A549 (cell line): ENCODE measurements around the gene CCR2. TPM values are rescaled to one million over a fixed set of nuclear protein-coding genes. Genes with fewer than 3 reads are reported as not detected.

Source experiments
- ATAC-seq, 2 experiments: fragments of 200-7000 bp in 1 of 2; fragments of >200 bp in 1 of 2; cut with Nextera tagmentation in 1 of 2; cut with Tn5 transposase in 1 of 2; 3 replicates each; pipeline versions ENCODE4 v1.8.0 to v1.9.1; 2018 to 2020; ENCODE audit warnings: mild to moderate bottlenecking in 1 of 2, moderate library complexity in 1 of 2
- CTCF ChIA-PET: fragments of 300-600 bp; sonication (Branson Sonifier 250); formaldehyde crosslinking; extraction: SDS; loops from one replicate; lab custom pipeline; 2021; ENCODE audit warnings: antibody characterized with exemption, inconsistent platforms; lab: Yijun Ruan, JAX
- POLR2A ChIA-PET: fragments of 350-600 bp; formaldehyde crosslinking; extraction: SDS; loops from one replicate; lab custom pipeline; 2021; ENCODE audit warnings: antibody characterized with exemption, inconsistent platforms; lab: Yijun Ruan, JAX
- DNase-seq, 2 experiments: peaks; one replicate each; pipeline versions ENCODE4 v3.0.0 to v3.0.0-alpha.2; 2011 to 2016; ENCODE audit warnings: low read depth in 1 of 2, low spot score in 1 of 2
- FAIRE-seq: peaks from 2 replicates; lab custom pipeline; 2011; peaks lifted over from hg19 to GRCh38; lab: Jason Lieb, UNC
- H3K27ac ChIP-seq, 2 experiments: fragments of >200 bp; sonication (Bioruptor Twin); formaldehyde crosslinking; 3 replicates each; pipeline ENCODE4 v1.5.1; 2016 to 2017
- H3K4me1 ChIP-seq: fragments of >200 bp; sonication (Bioruptor Twin); formaldehyde crosslinking; 3 replicates; pipeline ENCODE4 v1.6.1; 2016
- H3K4me2 ChIP-seq: fragments of >200 bp; sonication (Bioruptor Twin); formaldehyde crosslinking; 3 replicates; pipeline ENCODE4 v1.6.1; 2016
- H3K4me3 ChIP-seq: fragments of >200 bp; sonication (Bioruptor Twin); formaldehyde crosslinking; 3 replicates; pipeline ENCODE4 v1.5.1; 2016
- H3K9me3 ChIP-seq: fragments of >200 bp; sonication (Bioruptor Twin); formaldehyde crosslinking; 3 replicates; pipeline ENCODE4 v1.6.1; 2016
- BHLHE40 ChIP-seq: IDR thresholded peaks from 2 replicates; pipeline ENCODE4 v1.6.1; 2012; ENCODE audit warnings: low read depth, low read length, inconsistent platforms
- CBX8 ChIP-seq: fragments of 200-600 bp; sonication (generic); IDR thresholded peaks from 2 replicates; pipeline ENCODE4 v1.6.1; 2016
- CHD4 ChIP-seq: fragments of 200-600 bp; sonication (generic); IDR thresholded peaks from 2 replicates; pipeline ENCODE4 v1.6.1; 2016; ENCODE audit warnings: antibody characterized with exemption, mild to moderate bottlenecking, borderline replicate concordance
- ESRRA ChIP-seq: fragments of 150-350 bp; IDR thresholded peaks from 2 replicates; pipeline ENCODE4 v1.6.1; 2014; ENCODE audit warnings: mild to moderate bottlenecking, low read length, borderline replicate concordance
- HDAC2 ChIP-seq: fragments of 200-600 bp; sonication (generic); IDR thresholded peaks from 2 replicates; pipeline ENCODE4 v1.6.1; 2016
- HEYL ChIP-seq: fragments of 250-450 bp; sonication (Bioruptor Pico); IDR thresholded peaks from 2 replicates; pipeline ENCODE4 v1.8.0; 2021; ENCODE audit warnings: mild to moderate bottlenecking, moderate library complexity
- JUNB ChIP-seq: fragments of >200 bp; sonication (Bioruptor Twin); formaldehyde crosslinking; IDR thresholded peaks from 2 replicates; pipeline ENCODE4 v1.6.1; 2016
- KDM1A ChIP-seq: fragments of 200-600 bp; sonication (generic); IDR thresholded peaks from 2 replicates; pipeline ENCODE4 v1.6.1; 2016; ENCODE audit warnings: low read depth, mild to moderate bottlenecking
- KDM5A ChIP-seq: fragments of 200-600 bp; sonication (generic); IDR thresholded peaks from 2 replicates; pipeline ENCODE4 v1.6.1; 2016; ENCODE audit warnings: antibody characterized with exemption, mild to moderate bottlenecking
- MAFK ChIP-seq: fragments of 450-650 bp; IDR thresholded peaks from 2 replicates; pipeline ENCODE4 v1.6.1; 2014; ENCODE audit not compliant: partially characterized antibody
- MAZ ChIP-seq: fragments of 150-350 bp; IDR thresholded peaks from 2 replicates; pipeline ENCODE4 v1.6.1; 2014; ENCODE audit warnings: antibody characterized with exemption, low read depth, low read length, borderline replicate concordance
- NFE2L2 ChIP-seq: fragments of 150-350 bp; conservative IDR thresholded peaks from 2 replicates; pipeline ENCODE4 v1.6.1; 2014; ENCODE audit warnings: low read length
- POLR2AphosphoS2 ChIP-seq: conservative IDR thresholded peaks from 2 replicates; pipeline ENCODE4 v1.6.1; 2012; ENCODE audit warnings: low read length, improper control_type of control experiment, inconsistent platforms
- RAD21 ChIP-seq, 2 experiments: fragments of >200 bp in 1 of 2; sonication (Bioruptor Twin) in 1 of 2; formaldehyde crosslinking in 1 of 2; IDR thresholded peaks in 1 of 2; conservative IDR thresholded peaks in 1 of 2; 2 replicates in 1 of 2; 3 replicates in 1 of 2; pipeline ENCODE4 v1.6.1; 2012 to 2018; ENCODE audit warnings: inconsistent platforms in 1 of 2
- RARB ChIP-seq: fragments of 250-450 bp; sonication (Bioruptor Pico); IDR thresholded peaks from 2 replicates; pipeline ENCODE4 v1.8.0; 2021; ENCODE audit warnings: mild to moderate bottlenecking, moderate library complexity
- RFX5 ChIP-seq: fragments of 450-650 bp; IDR thresholded peaks from 2 replicates; pipeline ENCODE4 v1.7.1; 2014; ENCODE audit warnings: antibody characterized with exemption, mild to moderate bottlenecking, moderate library complexity
- SMC3 ChIP-seq: fragments of >200 bp; sonication (Bioruptor Twin); formaldehyde crosslinking; IDR thresholded peaks from 3 replicates; pipeline ENCODE4 v1.6.1; 2018; ENCODE audit warnings: inconsistent platforms
- ZC3H11A ChIP-seq: fragments of 450-650 bp; IDR thresholded peaks from 2 replicates; pipeline ENCODE4 v1.6.1; 2014; ENCODE audit warnings: antibody characterized with exemption, mild to moderate bottlenecking
- ZNF302 ChIP-seq: fragments of 250-450 bp; sonication (Bioruptor Pico); IDR thresholded peaks from 2 replicates; pipeline ENCODE4 v1.9.0; 2021; ENCODE audit warnings: inconsistent platforms, mild to moderate bottlenecking, moderate library complexity
- WGBS: methylation state at CpG from one replicate; pipeline ENCODE4 v1.1.6; 2017; ENCODE audit errors: missing lambda C conversion rate; 5-methylcytosine and 5-hydroxymethylcytosine counted together
- polyA plus RNA-seq, 4 experiments: library from polyadenylated mRNA; depleted of rRNA in 3 of 4; stranded (reverse); fragments of >200 nt; fragmentation: RNase III in 1 of 4; extraction: RNeasy Plus Mini Kit Qiagen cat#74134 plus additional on column Dnase treatment in 1 of 4; gene quantifications; 2 replicates in 3 of 4; 3 replicates in 1 of 4; pipeline ENCODE4 v1.2.3, GENCODE V29; 2011 to 2017
- TF ChIP-seq, protein P1 (sequence below): fragments of >200 bp; sonication (Bioruptor Twin); formaldehyde crosslinking; IDR thresholded peaks from 3 replicates; pipeline ENCODE4 v1.5.1; 2016
- TF ChIP-seq, protein P2 (sequence below): fragments of 450-650 bp; IDR thresholded peaks from 2 replicates; pipeline ENCODE4 v1.6.1; 2014; ENCODE audit warnings: antibody characterized with exemption
- TF ChIP-seq, protein P3 (sequence below): fragments of >200 bp; sonication (Bioruptor Twin); formaldehyde crosslinking; IDR thresholded peaks from 3 replicates; pipeline ENCODE4 v1.6.1; 2016
- TF ChIP-seq, protein P4 (sequence below): fragments of 150-350 bp; IDR thresholded peaks from 2 replicates; pipeline ENCODE4 v1.6.1; 2014; ENCODE audit warnings: low read depth, mild to moderate bottlenecking, low read length
- TF ChIP-seq, protein P5 (sequence below): fragments of 200-600 bp; sonication (generic); IDR thresholded peaks from 2 replicates; pipeline ENCODE4 v1.6.1; 2016; ENCODE audit warnings: antibody characterized with exemption, mild to moderate bottlenecking, moderate library complexity

The CCR2 gene
- polyA plus RNA-seq, 2 of the 4 experiments (the other 2 are of a cell fraction), result not detected

DNA sequence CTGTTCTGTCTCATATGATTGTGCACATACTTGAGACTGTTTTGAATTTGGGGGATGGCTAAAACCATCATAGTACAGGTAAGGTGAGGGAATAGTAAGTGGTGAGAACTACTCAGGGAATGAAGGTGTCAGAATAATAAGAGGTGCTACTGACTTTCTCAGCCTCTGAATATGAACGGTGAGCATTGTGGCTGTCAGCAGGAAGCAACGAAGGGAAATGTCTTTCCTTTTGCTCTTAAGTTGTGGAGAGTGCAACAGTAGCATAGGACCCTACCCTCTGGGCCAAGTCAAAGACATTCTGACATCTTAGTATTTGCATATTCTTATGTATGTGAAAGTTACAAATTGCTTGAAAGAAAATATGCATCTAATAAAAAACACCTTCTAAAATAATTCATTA, 21.9 kb downstream of the CCR2 start:
- FAIRE-seq, result no peak
- CTCF ChIA-PET, result no interaction called here

DNA sequence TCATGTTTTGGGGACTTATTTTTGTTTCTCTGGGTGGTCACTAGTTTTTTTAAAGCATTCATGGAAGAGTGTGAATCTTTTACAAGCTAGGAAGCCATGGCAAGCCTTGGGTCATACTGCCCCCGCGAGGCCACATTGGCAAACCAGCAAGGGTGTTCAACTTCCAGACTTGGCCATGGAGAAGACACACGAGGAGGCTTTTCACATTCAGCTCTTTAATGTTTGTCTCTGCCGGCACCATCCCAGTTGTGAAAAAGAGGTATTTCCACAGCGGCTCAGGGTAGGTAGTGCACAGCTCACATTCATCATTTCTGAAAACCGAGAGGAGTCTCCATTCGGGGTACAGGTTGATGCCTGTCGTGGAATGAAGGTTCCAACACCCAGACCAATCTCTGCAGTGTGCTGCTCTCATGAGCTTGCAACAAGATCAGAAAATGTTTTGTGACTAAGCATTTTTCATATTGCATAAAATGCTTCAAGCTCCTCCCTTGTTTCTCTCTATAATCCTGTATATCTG, 24.6 kb downstream of the CCR2 start:
- H3K4me1 ChIP-seq, result no peaks in the 10 kb centered on the region
- 14% methylated on average over 8 of the region's 8 CpGs for WGBS
- FAIRE-seq (no peak), DNase-seq (peak; percentile 45 to 56), ATAC-seq (peak; percentile 80 to 87; a peak in 5 of 6 replicates)
- H3K27ac ChIP-seq, result no peak overlapping the region
- 0 out of 3 replicates have a peak overlapping the region, but pooled peaks have one; percentile 25 for H3K4me2 ChIP-seq
- H3K4me3 ChIP-seq, result no peak overlapping the region
- TF ChIP-seq RAD21 (conservative IDR thresholded peaks at IDR 0.05 in 1 of 2, IDR thresholded peaks at IDR 0.05 in 1 of 2) (peak; percentile 68 to 78), RFX5 (no peak), SMC3 (peak; percentile 36; the same call in 2 of the 3 replicates), CHD4 (no peak)
- TF ChIP-seq, protein P1, sequence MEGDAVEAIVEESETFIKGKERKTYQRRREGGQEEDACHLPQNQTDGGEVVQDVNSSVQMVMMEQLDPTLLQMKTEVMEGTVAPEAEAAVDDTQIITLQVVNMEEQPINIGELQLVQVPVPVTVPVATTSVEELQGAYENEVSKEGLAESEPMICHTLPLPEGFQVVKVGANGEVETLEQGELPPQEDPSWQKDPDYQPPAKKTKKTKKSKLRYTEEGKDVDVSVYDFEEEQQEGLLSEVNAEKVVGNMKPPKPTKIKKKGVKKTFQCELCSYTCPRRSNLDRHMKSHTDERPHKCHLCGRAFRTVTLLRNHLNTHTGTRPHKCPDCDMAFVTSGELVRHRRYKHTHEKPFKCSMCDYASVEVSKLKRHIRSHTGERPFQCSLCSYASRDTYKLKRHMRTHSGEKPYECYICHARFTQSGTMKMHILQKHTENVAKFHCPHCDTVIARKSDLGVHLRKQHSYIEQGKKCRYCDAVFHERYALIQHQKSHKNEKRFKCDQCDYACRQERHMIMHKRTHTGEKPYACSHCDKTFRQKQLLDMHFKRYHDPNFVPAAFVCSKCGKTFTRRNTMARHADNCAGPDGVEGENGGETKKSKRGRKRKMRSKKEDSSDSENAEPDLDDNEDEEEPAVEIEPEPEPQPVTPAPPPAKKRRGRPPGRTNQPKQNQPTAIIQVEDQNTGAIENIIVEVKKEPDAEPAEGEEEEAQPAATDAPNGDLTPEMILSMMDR, result peak; percentile 63
- POLR2A ChIA-PET, result no interaction called here
- CTCF ChIA-PET, result interaction anchor here (0.6 to 2.0 kb wide), 26 partner anchors 8 to 1304 kb away, joined by 3 to 20 read pairs (median 3); partner anchors contain the start of gene CXCR6
- no peaks in the 10 kb centered on the region for H3K9me3 ChIP-seq

More for the DNA sequence above, 21.9 kb downstream of the CCR2 start:
- no peaks in the 10 kb centered on the region for H3K4me1 ChIP-seq
- POLR2A ChIA-PET, result no interaction called here
- H3K9me3 ChIP-seq, result no peaks in the 10 kb centered on the region
- WGBS, result 0% methylated on average over 2 of the region's 2 CpGs
- DNase-seq (no peak), ATAC-seq (no peak)
- no peak overlapping the region for H3K27ac ChIP-seq
- no peak overlapping the region for H3K4me2 ChIP-seq
- TF ChIP-seq CBX8 (no peak), ZC3H11A (no peak), RFX5 (no peak), HDAC2 (no peak), ZNF302 (CRISPR knock-in tag) (no peak), MAZ (no peak), BHLHE40 (no peak), KDM5A (no peak), NFE2L2 (no peak), JUNB (no peak)
- TF ChIP-seq, protein P2, sequence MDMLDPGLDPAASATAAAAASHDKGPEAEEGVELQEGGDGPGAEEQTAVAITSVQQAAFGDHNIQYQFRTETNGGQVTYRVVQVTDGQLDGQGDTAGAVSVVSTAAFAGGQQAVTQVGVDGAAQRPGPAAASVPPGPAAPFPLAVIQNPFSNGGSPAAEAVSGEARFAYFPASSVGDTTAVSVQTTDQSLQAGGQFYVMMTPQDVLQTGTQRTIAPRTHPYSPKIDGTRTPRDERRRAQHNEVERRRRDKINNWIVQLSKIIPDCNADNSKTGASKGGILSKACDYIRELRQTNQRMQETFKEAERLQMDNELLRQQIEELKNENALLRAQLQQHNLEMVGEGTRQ, result no peak
- TF ChIP-seq, protein P3, sequence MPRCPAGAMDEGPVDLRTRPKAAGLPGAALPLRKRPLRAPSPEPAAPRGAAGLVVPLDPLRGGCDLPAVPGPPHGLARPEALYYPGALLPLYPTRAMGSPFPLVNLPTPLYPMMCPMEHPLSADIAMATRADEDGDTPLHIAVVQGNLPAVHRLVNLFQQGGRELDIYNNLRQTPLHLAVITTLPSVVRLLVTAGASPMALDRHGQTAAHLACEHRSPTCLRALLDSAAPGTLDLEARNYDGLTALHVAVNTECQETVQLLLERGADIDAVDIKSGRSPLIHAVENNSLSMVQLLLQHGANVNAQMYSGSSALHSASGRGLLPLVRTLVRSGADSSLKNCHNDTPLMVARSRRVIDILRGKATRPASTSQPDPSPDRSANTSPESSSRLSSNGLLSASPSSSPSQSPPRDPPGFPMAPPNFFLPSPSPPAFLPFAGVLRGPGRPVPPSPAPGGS, result no peak
- H3K4me3 ChIP-seq, result no peak overlapping the region

DNA sequence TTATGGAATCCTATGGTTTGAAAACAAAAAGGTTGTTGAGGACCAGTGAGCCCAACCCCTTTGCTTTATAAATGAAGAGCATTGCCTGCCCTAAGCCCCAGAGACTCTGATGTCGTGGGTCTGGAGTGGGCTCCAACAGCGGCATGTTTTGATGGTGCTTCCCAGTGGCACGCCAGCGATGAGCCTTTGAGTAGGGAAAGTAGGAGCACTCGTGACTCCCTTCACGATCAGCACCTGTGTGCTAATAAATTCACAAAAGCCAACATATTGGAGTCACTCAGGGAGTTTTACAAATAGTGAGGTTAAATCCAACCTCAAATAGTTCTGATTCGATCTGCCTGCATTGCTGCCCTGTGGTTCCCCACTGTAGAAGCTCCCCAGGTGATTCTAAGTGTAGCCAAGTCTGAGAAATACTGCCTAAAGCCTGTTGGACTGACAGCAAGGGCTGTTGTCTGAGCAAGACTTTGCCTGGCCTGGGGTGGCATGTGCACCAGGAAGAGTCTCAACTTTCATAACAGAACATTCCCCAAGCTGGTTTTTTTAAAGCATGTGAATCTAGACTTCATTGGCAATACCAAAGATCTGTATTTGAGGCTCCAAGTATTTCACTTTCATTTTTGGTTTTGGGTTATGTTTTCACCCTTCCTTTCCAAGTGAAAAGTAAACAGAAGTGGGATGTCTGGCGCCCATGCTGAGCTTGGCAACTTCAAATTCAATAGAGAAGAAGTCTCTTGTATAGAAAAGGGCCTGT, 26.7 kb downstream of the CCR2 start:
- no peak for ATAC-seq
- Histone ChIP-seq H3K4me3 (no peak overlapping the region), H3K4me2 (no peak overlapping the region), H3K9me3 (no peaks in the 10 kb centered on the region), H3K27ac (no peak overlapping the region), H3K4me1 (no peaks in the 10 kb centered on the region)
- POLR2A ChIA-PET, result no interaction called here
- 52% methylated on average over 5 of the region's 8 CpGs for WGBS
- CTCF ChIA-PET, result no interaction called here
- no peak for DNase-seq
- no peak for FAIRE-seq
- TF ChIP-seq RARB (CRISPR knock-in tag), result no peak
- no peak for TF ChIP-seq MAFK
- TF ChIP-seq KDM5A, result no peak
- TF ChIP-seq HEYL, result no peak
- no peak for TF ChIP-seq JUNB
- TF ChIP-seq ESRRA, result no peak
- no peak for TF ChIP-seq KDM1A
- TF ChIP-seq POLR2AphosphoS2, result no peak
- TF ChIP-seq, protein P4, sequence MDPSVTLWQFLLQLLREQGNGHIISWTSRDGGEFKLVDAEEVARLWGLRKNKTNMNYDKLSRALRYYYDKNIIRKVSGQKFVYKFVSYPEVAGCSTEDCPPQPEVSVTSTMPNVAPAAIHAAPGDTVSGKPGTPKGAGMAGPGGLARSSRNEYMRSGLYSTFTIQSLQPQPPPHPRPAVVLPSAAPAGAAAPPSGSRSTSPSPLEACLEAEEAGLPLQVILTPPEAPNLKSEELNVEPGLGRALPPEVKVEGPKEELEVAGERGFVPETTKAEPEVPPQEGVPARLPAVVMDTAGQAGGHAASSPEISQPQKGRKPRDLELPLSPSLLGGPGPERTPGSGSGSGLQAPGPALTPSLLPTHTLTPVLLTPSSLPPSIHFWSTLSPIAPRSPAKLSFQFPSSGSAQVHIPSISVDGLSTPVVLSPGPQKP, result no peak
- TF ChIP-seq RAD21 (conservative IDR thresholded peaks at IDR 0.05 in 1 of 2, IDR thresholded peaks at IDR 0.05 in 1 of 2), result no peak
- TF ChIP-seq, protein P5, sequence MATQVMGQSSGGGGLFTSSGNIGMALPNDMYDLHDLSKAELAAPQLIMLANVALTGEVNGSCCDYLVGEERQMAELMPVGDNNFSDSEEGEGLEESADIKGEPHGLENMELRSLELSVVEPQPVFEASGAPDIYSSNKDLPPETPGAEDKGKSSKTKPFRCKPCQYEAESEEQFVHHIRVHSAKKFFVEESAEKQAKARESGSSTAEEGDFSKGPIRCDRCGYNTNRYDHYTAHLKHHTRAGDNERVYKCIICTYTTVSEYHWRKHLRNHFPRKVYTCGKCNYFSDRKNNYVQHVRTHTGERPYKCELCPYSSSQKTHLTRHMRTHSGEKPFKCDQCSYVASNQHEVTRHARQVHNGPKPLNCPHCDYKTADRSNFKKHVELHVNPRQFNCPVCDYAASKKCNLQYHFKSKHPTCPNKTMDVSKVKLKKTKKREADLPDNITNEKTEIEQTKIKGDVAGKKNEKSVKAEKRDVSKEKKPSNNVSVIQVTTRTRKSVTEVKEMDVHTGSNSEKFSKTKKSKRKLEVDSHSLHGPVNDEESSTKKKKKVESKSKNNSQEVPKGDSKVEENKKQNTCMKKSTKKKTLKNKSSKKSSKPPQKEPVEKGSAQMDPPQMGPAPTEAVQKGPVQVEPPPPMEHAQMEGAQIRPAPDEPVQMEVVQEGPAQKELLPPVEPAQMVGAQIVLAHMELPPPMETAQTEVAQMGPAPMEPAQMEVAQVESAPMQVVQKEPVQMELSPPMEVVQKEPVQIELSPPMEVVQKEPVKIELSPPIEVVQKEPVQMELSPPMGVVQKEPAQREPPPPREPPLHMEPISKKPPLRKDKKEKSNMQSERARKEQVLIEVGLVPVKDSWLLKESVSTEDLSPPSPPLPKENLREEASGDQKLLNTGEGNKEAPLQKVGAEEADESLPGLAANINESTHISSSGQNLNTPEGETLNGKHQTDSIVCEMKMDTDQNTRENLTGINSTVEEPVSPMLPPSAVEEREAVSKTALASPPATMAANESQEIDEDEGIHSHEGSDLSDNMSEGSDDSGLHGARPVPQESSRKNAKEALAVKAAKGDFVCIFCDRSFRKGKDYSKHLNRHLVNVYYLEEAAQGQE, result no peak
- no peak for TF ChIP-seq NFE2L2
